NK-92 (cell line): ENCODE results near the gene KCTD21.
"Not testable (repeated sequence)": the region's sequence is repeated elsewhere in the genome, so short reads cannot be mapped to it uniquely, and the experiment has no call there.

ENCODE experiments used
- DNase-seq: peaks from one replicate; lab custom pipeline; 2025; ENCODE audit not compliant: unreplicated experiment; lab: John Stamatoyannopoulos, UW

KCTD21 gene

GRCh38 chr11:78179459-78180071 lies 8.9 kb downstream of the KCTD21 start:
- DNase-seq: no peak

GRCh38 chr11:78177216-78177615 lies 11.2 kb downstream of the KCTD21 start:
- DNase-seq: no peak

DNA sequence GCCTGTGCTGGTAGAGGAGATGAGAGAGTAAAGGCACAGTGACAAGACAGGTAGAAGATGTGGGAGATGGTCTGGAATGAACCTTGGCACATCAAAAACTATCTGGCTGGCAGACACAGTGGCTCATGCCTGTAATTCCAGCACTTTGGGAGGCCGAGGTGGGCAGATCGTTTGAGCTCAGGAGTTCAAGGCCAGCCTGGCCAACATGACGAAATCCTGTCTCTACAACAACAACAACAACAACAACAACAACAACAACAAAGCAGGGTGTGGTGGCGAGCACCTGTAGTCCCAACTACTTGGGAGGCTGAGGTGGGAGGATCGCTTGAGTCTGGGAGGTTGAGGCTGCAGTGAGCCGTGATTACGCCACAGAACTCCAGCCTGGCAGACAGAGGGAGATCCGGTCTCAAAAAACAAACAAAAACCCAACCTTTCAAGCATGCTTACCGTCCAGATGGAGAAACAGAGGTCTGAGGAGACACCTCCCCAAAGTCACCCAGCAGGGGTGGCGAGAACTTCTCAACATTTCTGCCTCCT lies 11.8 kb downstream of the KCTD21 start:
- no peak for DNase-seq

GRCh38 chr11:78175862-78176261 lies 12.6 kb downstream of the KCTD21 start:
- not testable (repeated sequence) for DNase-seq

DNA sequence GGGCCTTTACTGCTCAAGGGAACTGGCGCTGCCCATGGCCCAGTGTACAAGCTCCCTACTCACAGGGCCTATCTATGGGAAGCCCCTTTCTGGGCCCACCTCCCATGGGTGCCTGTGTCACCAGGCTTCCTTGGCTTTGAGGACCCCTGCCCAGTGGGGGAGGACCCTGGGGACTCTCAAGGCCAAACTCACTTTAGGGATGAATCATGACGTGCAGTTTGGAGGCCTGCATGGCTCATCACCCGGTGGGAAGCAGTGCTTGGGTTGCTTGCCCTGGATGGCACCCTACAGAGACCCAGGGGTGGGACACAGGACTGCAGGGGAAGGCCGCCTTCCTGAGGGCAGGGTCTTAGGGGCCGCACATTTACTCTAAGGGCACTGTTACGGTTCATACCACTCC lies 16.5 kb downstream of the KCTD21 start:
- DNase-seq: no peak

GRCh38 chr11:78170874-78171549 lies 17.4 kb downstream of the KCTD21 start:
- DNase-seq: no peak

DNA sequence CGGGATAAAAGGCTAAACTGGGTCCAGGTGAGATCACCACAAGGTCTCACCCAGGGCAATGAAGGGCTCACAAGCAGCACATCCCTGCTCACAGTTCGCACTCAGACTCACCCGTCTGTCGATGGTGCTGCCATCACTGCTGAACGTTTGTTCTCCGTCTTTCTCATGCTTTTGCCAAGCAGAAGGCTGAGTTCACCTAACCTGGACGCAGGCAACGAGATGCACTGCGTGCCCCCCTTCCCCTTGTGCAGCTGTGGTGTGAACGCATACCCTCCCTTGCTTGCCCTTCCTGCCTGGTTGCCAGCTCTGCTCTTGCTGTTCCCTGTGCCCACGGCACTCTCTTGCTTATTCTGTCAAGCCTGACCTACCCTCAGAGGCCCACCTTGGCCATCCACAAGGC lies 18.0 kb downstream of the KCTD21 start:
- DNase-seq: no peak

DNA sequence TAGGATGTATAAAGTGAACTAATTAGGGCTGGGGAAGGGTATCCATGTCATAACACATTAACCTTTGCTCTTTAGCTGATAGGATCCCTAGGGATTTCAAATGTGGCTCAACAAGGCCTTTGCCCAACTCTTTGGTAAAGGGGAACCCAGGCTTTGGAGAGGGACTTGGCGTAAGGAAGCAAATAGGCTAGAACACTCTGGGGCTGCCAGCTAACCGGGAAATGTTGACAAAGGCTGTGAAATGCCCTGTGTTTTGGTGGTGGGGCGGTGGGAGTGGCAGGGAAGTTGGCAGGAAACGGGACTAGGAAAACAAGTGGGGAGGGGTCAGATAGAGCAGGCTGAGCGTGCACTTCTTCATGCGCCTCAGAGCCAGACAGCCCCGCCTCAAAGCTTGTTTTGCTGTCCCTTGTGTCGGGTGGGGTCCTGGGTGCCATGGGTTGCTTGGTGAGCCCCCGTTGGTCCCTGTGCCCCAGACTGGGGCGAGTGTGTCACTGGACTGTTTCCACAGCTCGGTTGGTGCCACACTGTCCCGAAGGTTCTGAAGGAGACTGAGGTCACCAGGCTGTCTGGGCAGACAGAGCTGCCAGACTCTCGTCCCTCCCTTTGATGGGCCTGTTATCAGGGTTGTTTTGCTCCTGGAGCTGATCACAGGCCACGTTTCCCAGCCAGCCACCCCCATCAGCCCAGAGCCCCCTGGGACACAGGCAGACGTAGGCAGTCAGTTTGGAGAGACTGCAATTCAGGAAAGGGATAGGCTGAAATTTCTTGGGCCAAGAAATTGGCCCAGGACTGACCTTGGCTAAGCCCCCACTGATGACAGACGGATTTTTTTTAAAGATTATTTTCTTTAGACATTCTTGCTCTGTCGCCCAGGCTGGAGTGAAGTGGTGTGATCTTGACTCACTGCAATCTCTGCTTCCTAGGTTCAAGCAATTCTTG lies 19.6 kb downstream of the KCTD21 start:
- DNase-seq: no peak

GRCh38 chr11:78166855-78167469 lies 21.5 kb downstream of the KCTD21 start:
- no peak for DNase-seq

- DNase-seq: no peak
Observed at GRCh38 chr11:78164471-78164870, 24.0 kb downstream of the KCTD21 start.

DNA sequence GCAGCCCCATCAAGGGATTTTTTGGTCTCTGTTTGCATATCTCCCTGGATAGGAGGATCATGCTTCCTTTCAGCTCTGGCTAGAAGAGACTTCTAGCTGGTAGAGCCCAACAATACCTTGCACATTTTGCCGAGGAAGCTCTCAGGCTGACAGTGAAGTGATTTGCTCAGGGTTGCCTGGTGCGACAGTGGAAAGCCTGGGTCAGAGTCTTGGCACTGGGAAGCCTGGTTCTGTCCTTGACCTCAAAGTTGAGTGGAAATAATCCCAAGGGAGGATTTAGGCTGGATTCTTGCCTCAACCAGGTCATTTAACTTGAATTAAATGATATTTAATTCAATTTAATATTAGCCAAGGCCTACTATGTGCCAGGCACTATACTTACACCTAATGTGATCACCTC lies 24.6 kb downstream of the KCTD21 start:
- DNase-seq: no peak

- no peak for DNase-seq
Observed at GRCh38 chr11:78161962-78162371, 26.5 kb downstream of the KCTD21 start.

GRCh38 chr11:78161346-78161745 lies 27.1 kb downstream of the KCTD21 start:
- no peak for DNase-seq

GRCh38 chr11:78160557-78160956 lies 27.9 kb downstream of the KCTD21 start:
- no peak for DNase-seq

- DNase-seq: no peak
Observed at GRCh38 chr11:78158987-78159652, 29.3 kb downstream of the KCTD21 start.

DNA sequence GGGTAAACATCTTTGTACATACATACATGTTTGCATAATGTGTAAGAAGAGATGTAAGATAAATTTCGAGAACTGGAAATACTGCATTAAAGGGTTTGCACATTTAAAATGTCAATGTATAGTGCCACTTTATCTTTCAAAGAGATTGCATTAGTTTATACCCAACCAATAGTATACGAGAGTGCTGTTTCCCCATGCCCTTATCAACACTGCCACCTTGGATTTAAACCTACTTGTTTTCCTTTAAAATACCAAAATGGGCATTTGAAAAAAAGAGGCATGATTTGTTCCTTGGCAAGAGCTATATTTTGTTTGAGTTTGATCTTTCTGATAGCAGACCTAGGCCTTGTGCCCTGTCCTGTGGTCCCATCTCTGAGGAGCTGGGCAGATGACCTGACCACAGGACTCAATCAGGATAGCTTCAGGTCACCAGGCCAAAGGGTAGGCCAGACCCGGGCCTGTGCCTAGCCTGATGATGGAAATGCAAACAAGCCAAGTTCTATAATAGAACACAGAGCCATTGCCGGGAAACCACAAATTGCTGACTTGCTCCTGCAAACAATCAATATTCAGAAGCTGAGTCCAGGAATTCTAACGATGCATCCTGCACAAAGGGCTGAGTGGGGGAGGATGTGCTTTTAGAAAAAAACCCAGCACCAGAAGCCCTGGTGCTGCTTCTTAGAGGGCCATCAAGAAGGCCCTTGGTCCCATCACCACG lies 32.1 kb downstream of the KCTD21 start:
- no peak for DNase-seq

- DNase-seq: no peak
Observed at GRCh38 chr11:78151804-78152203, 36.6 kb downstream of the KCTD21 start.

- DNase-seq: no peak
Observed at GRCh38 chr11:78150754-78151153, 37.7 kb downstream of the KCTD21 start.

GRCh38 chr11:78150346-78150745 lies 38.1 kb downstream of the KCTD21 start:
- DNase-seq: no peak

DNA sequence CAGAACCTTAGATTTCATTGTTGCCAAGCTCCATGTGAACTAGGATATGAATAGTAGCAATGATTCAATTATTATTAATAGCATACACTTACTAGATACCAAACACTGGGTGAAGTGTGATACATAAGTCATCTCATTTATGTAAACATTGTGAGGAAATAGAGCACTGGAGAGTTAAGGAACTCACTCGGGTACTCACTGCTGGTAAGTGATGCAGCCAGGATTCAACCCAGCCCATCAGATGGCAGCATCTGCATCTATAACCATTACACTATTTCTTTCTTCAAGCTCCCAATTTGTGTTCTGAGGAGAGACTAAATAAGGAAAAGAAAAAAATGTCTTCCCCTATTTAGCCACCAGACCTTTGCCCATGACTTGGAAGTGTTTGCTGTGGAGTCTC lies 38.8 kb downstream of the KCTD21 start:
- no peak for DNase-seq
